Measurements from ENCODE around the gene MICA. TPM values are rescaled to one million over a fixed set of nuclear protein-coding genes. Genes with fewer than 3 reads are reported as not detected.

The MICA gene
- total RNA-seq, 1 donor from 2014 or later: 0.42 TPM

- Mint-ChIP-seq H3K4me1 (ENCODE audit: low read depth, unreplicated experiment) (peaks cover 6% of the 10 kb centered on the region), H3K27ac (ENCODE audit: unreplicated experiment) (peak overlapping the region; percentile 2), H3K9me3 (ENCODE audit: unreplicated experiment) (no peaks in the 10 kb centered on the region), H3K36me3 (ENCODE audit: unreplicated experiment) (no peaks in the 10 kb centered on the region), H3K4me3 (ENCODE audit: unreplicated experiment) (no peak overlapping the region), H3K27me3 (ENCODE audit: unreplicated experiment) (peaks cover 9% of the 10 kb centered on the region)
- DNase-seq: no peak
- TF ChIP-seq CTCF (IDR thresholded peaks at IDR 0.05; ENCODE audit: partially characterized antibody, unreplicated experiment): no peak
These were observed 9.5 kb upstream of the MICA start for GRCh38 chr6:31393932-31394331.

GRCh38 chr6:31394381-31394780 is 9.0 kb upstream of the MICA start:
- H3K4me3 Mint-ChIP-seq (ENCODE audit: unreplicated experiment): no peak overlapping the region
- no peaks in the 10 kb centered on the region for H3K36me3 Mint-ChIP-seq (ENCODE audit: unreplicated experiment)
- DNase-seq: no peak
- H3K9me3 Mint-ChIP-seq (ENCODE audit: unreplicated experiment): no peaks in the 10 kb centered on the region
- peaks cover 9% of the 10 kb centered on the region for H3K27me3 Mint-ChIP-seq (ENCODE audit: unreplicated experiment)
- no peak for TF ChIP-seq CTCF (IDR thresholded peaks at IDR 0.05; ENCODE audit: partially characterized antibody, unreplicated experiment)
- no peak overlapping the region for H3K27ac Mint-ChIP-seq (ENCODE audit: unreplicated experiment)
- peaks cover 6% of the 10 kb centered on the region for H3K4me1 Mint-ChIP-seq (ENCODE audit: low read depth, unreplicated experiment)

GRCh38 chr6:31395832-31396231 is 7.6 kb upstream of the MICA start:
- H3K9me3 Mint-ChIP-seq (ENCODE audit: unreplicated experiment): no peaks in the 10 kb centered on the region
- peaks cover 6% of the 10 kb centered on the region for H3K4me1 Mint-ChIP-seq (ENCODE audit: low read depth, unreplicated experiment)
- peaks cover 12% of the 10 kb centered on the region for H3K27me3 Mint-ChIP-seq (ENCODE audit: unreplicated experiment)
- DNase-seq: no peak
- H3K4me3 Mint-ChIP-seq (ENCODE audit: unreplicated experiment): no peak overlapping the region
- H3K36me3 Mint-ChIP-seq (ENCODE audit: unreplicated experiment): no peaks in the 10 kb centered on the region
- H3K27ac Mint-ChIP-seq (ENCODE audit: unreplicated experiment): no peak overlapping the region
- no peak for TF ChIP-seq CTCF (IDR thresholded peaks at IDR 0.05; ENCODE audit: partially characterized antibody, unreplicated experiment)

- peaks cover 6% of the 10 kb centered on the region for H3K4me1 Mint-ChIP-seq (ENCODE audit: low read depth, unreplicated experiment)
These were observed 6.8 kb upstream of the MICA start for GRCh38 chr6:31396422-31397152.

More at GRCh38 chr6:31396422-31397152, 6.8 kb upstream of the MICA start:
- TF ChIP-seq CTCF (IDR thresholded peaks at IDR 0.05; ENCODE audit: partially characterized antibody, unreplicated experiment): peak; percentile 77
- Mint-ChIP-seq H3K27me3 (ENCODE audit: unreplicated experiment) (peaks cover 19% of the 10 kb centered on the region), H3K27ac (ENCODE audit: unreplicated experiment) (no peak overlapping the region), H3K36me3 (ENCODE audit: unreplicated experiment) (no peaks in the 10 kb centered on the region), H3K4me3 (ENCODE audit: unreplicated experiment) (no peak overlapping the region), H3K9me3 (ENCODE audit: unreplicated experiment) (no peaks in the 10 kb centered on the region)
- peak; percentile 92 for DNase-seq

Measured in glutamatergic neuron (in vitro differentiated cells).